A549 (cell line): Measurements from ENCODE around the gene PROX2. TPM values are rescaled to one million over a fixed set of nuclear protein-coding genes. Genes with fewer than 3 reads are reported as not detected.

ENCODE experiments used
- ATAC-seq, 2 experiments: fragments of 200-7000 bp in 1 of 2; fragments of >200 bp in 1 of 2; cut with Nextera tagmentation in 1 of 2; cut with Tn5 transposase in 1 of 2; 3 replicates each; pipeline versions ENCODE4 v1.8.0 to v1.9.1; 2018 to 2020; ENCODE audit warnings: mild to moderate bottlenecking in 1 of 2, moderate library complexity in 1 of 2
- CTCF ChIA-PET: fragments of 300-600 bp; sonication (Branson Sonifier 250); formaldehyde crosslinking; extraction: SDS; loops from one replicate; lab custom pipeline; 2021; ENCODE audit warnings: antibody characterized with exemption, inconsistent platforms; lab: Yijun Ruan, JAX
- POLR2A ChIA-PET: fragments of 350-600 bp; formaldehyde crosslinking; extraction: SDS; loops from one replicate; lab custom pipeline; 2021; ENCODE audit warnings: antibody characterized with exemption, inconsistent platforms; lab: Yijun Ruan, JAX
- DNase-seq, 2 experiments: peaks; one replicate each; pipeline versions ENCODE4 v3.0.0 to v3.0.0-alpha.2; 2011 to 2016; ENCODE audit warnings: low read depth in 1 of 2, low spot score in 1 of 2
- FAIRE-seq: peaks from 2 replicates; lab custom pipeline; 2011; peaks lifted over from hg19 to GRCh38; lab: Jason Lieb, UNC
- H3K27ac ChIP-seq, 2 experiments: fragments of >200 bp; sonication (Bioruptor Twin); formaldehyde crosslinking; 3 replicates each; pipeline ENCODE4 v1.5.1; 2016 to 2017
- H3K4me1 ChIP-seq: fragments of >200 bp; sonication (Bioruptor Twin); formaldehyde crosslinking; 3 replicates; pipeline ENCODE4 v1.6.1; 2016
- H3K4me2 ChIP-seq: fragments of >200 bp; sonication (Bioruptor Twin); formaldehyde crosslinking; 3 replicates; pipeline ENCODE4 v1.6.1; 2016
- H3K4me3 ChIP-seq: fragments of >200 bp; sonication (Bioruptor Twin); formaldehyde crosslinking; 3 replicates; pipeline ENCODE4 v1.5.1; 2016
- H3K9me3 ChIP-seq: fragments of >200 bp; sonication (Bioruptor Twin); formaldehyde crosslinking; 3 replicates; pipeline ENCODE4 v1.6.1; 2016
- BCL3 ChIP-seq: fragments of >200 bp; sonication (Bioruptor Twin); formaldehyde crosslinking; IDR thresholded peaks from 3 replicates; pipeline ENCODE4 v1.6.1; 2016
- CBX8 ChIP-seq: fragments of 200-600 bp; sonication (generic); IDR thresholded peaks from 2 replicates; pipeline ENCODE4 v1.6.1; 2016
- CTCF ChIP-seq: fragments of >200 bp; sonication (Bioruptor Twin); formaldehyde crosslinking; IDR thresholded peaks from 3 replicates; pipeline ENCODE4 v1.5.1; 2016
- GATA3 ChIP-seq: IDR thresholded peaks from 2 replicates; pipeline ENCODE4 v1.6.1; 2012; ENCODE audit warnings: borderline replicate concordance
- HOXB5 ChIP-seq: fragments of 250-450 bp; sonication (Bioruptor Pico); IDR thresholded peaks from 2 replicates; pipeline ENCODE4 v1.5.0; 2020; ENCODE audit warnings: mild to moderate bottlenecking, moderate library complexity
- JUNB ChIP-seq: fragments of >200 bp; sonication (Bioruptor Twin); formaldehyde crosslinking; IDR thresholded peaks from 2 replicates; pipeline ENCODE4 v1.6.1; 2016
- KDM5A ChIP-seq: fragments of 200-600 bp; sonication (generic); IDR thresholded peaks from 2 replicates; pipeline ENCODE4 v1.6.1; 2016; ENCODE audit warnings: antibody characterized with exemption, mild to moderate bottlenecking
- MAX ChIP-seq: IDR thresholded peaks from 2 replicates; pipeline ENCODE4 v1.6.1; 2012
- MYC ChIP-seq: IDR thresholded peaks from 2 replicates; pipeline ENCODE4 v1.6.1; 2012; ENCODE audit warnings: mild to moderate bottlenecking, inconsistent platforms, low read length, improper control_type of control experiment, borderline replicate concordance
- NPAS2 ChIP-seq: fragments of 250-450 bp; sonication (Bioruptor Pico); IDR thresholded peaks from 2 replicates; pipeline ENCODE4 v1.8.0; 2022; ENCODE audit warnings: mild to moderate bottlenecking, moderate library complexity, borderline replicate concordance
- RAD21 ChIP-seq, 2 experiments: fragments of >200 bp in 1 of 2; sonication (Bioruptor Twin) in 1 of 2; formaldehyde crosslinking in 1 of 2; IDR thresholded peaks in 1 of 2; conservative IDR thresholded peaks in 1 of 2; 2 replicates in 1 of 2; 3 replicates in 1 of 2; pipeline ENCODE4 v1.6.1; 2012 to 2018; ENCODE audit warnings: inconsistent platforms in 1 of 2
- RARB ChIP-seq: fragments of 250-450 bp; sonication (Bioruptor Pico); IDR thresholded peaks from 2 replicates; pipeline ENCODE4 v1.8.0; 2021; ENCODE audit warnings: mild to moderate bottlenecking, moderate library complexity
- RFX5 ChIP-seq: fragments of 450-650 bp; IDR thresholded peaks from 2 replicates; pipeline ENCODE4 v1.7.1; 2014; ENCODE audit warnings: antibody characterized with exemption, mild to moderate bottlenecking, moderate library complexity
- RNF2 ChIP-seq: fragments of 200-600 bp; sonication (generic); IDR thresholded peaks from 2 replicates; pipeline ENCODE4 v1.6.1; 2016; ENCODE audit warnings: low read depth, mild to moderate bottlenecking, antibody characterized with exemption, moderate library complexity, borderline replicate concordance
- SMC3 ChIP-seq: fragments of >200 bp; sonication (Bioruptor Twin); formaldehyde crosslinking; IDR thresholded peaks from 3 replicates; pipeline ENCODE4 v1.6.1; 2018; ENCODE audit warnings: inconsistent platforms
- ZC3H11A ChIP-seq: fragments of 450-650 bp; IDR thresholded peaks from 2 replicates; pipeline ENCODE4 v1.6.1; 2014; ENCODE audit warnings: antibody characterized with exemption, mild to moderate bottlenecking
- ZFP36 ChIP-seq: fragments of 450-650 bp; IDR thresholded peaks from 2 replicates; pipeline ENCODE4 v1.6.1; 2014; ENCODE audit warnings: borderline replicate concordance; ENCODE audit not compliant: partially characterized antibody
- ZSCAN20 ChIP-seq: fragments of 250-450 bp; sonication (Bioruptor Pico); IDR thresholded peaks from 2 replicates; pipeline ENCODE4 v1.8.0; 2022; ENCODE audit warnings: mild to moderate bottlenecking, moderate library complexity
- WGBS: methylation state at CpG from one replicate; pipeline ENCODE4 v1.1.6; 2017; ENCODE audit errors: missing lambda C conversion rate; 5-methylcytosine and 5-hydroxymethylcytosine counted together
- polyA plus RNA-seq, 4 experiments: library from polyadenylated mRNA; depleted of rRNA in 3 of 4; stranded (reverse); fragments of >200 nt; fragmentation: RNase III in 1 of 4; extraction: RNeasy Plus Mini Kit Qiagen cat#74134 plus additional on column Dnase treatment in 1 of 4; gene quantifications; 2 replicates in 3 of 4; 3 replicates in 1 of 4; pipeline ENCODE4 v1.2.3, GENCODE V29; 2011 to 2017

The PROX2 gene
- polyA plus RNA-seq, 2 of the 4 experiments (the other 2 are of a cell fraction), result not detected

- no peak overlapping the region for H3K4me3 ChIP-seq
- ATAC-seq, result peak; percentile 33 to 74; a peak in 3 of 6 replicates
- H3K4me2 ChIP-seq, result no peak overlapping the region
- peak; percentile 93 for TF ChIP-seq MAX
- 0 out of 2 replicates have a peak, but pooled peaks have one; percentile 11 for TF ChIP-seq NPAS2
- no peak for TF ChIP-seq BCL3
- TF ChIP-seq MYC, result peak; percentile 83
- TF ChIP-seq RNF2, result no peak
- peak; percentile 85 for TF ChIP-seq CTCF
- no peak for TF ChIP-seq JUNB
- TF ChIP-seq SMC3, result peak; percentile 82
- TF ChIP-seq RFX5, result no peak
- no peak for TF ChIP-seq ZSCAN20 (CRISPR knock-in tag)
- TF ChIP-seq RARB (CRISPR knock-in tag), result no peak
- no peak for TF ChIP-seq HOXB5 (CRISPR knock-in tag)
- peak; percentile 57 to 60; a peak in 4 of 5 replicates for TF ChIP-seq RAD21 (conservative IDR thresholded peaks at IDR 0.05 in 1 of 2, IDR thresholded peaks at IDR 0.05 in 1 of 2)
- TF ChIP-seq, all 56 proteins: peak for 6
- POLR2A ChIA-PET, result interaction anchor here (0.6 to 2.0 kb wide), 3 partner anchors 21 to 297 kb away, joined by 3 to 9 read pairs (median 4); no protein-coding TSS in a partner anchor
- Histone ChIP-seq H3K27ac (peak overlapping the region in 1 of 2 experiments; percentile 44; a peak in 1 of 6 replicates), H3K4me1 (no peaks in the 10 kb centered on the region; the same call in 2 of the 3 replicates), H3K9me3 (no peaks in the 10 kb centered on the region)
- 54% methylated on average over 13 of the region's 14 CpGs for WGBS
- peak; percentile 51 to 60 for DNase-seq
- no peak for FAIRE-seq
- CTCF ChIA-PET, result interaction anchor here (0.6 to 12.5 kb wide), 46 partner anchors 10 to 546 kb away, joined by 3 to 226 read pairs (median 5); partner anchors contain the start of genes ACYP1, DLST, EIF2B2 and LTBP2
These were observed 29.7 kb upstream of the PROX2 start for GRCh38 chr14:74905595-74906142.

- DNase-seq (no peak), FAIRE-seq (no peak), ATAC-seq (no peak; a peak in 1 of 6 replicates)
- no peaks in the 10 kb centered on the region; the same call in 2 of the 3 replicates for H3K4me1 ChIP-seq
- ChIA-PET CTCF (interaction anchor here (0.5 to 12.5 kb wide), 35 partner anchors 10 to 1006 kb away, joined by 3 to 226 read pairs (median 5); partner anchors contain the start of genes ACYP1, DLST, PGF and PROX2), POLR2A (interaction anchor here (0.6 to 2.0 kb wide), 3 partner anchors 11 to 44 kb away, joined by 3 to 9 read pairs (median 4); no protein-coding TSS in a partner anchor)
- 90% methylated on average over 6 of the region's 6 CpGs for WGBS
- H3K9me3 ChIP-seq, result no peaks in the 10 kb centered on the region
- H3K4me2 ChIP-seq, result no peak overlapping the region
- TF ChIP-seq ZFP36 (no peak), GATA3 (no peak), ZC3H11A (no peak), CBX8 (no peak), KDM5A (no peak)
- no peak overlapping the region for H3K27ac ChIP-seq
- H3K4me3 ChIP-seq, result no peak overlapping the region
These were observed 28.9 kb upstream of the PROX2 start for GRCh38 chr14:74904635-74905503.
